CD4-positive, alpha-beta T cell (primary cell): ENCODE results near the gene FXYD4. TPM values are rescaled to one million over a fixed set of nuclear protein-coding genes. Genes with fewer than 3 reads are reported as not detected.

Experiments
- ATAC-seq: fragments of 200-7000 bp; cut with Tn5 transposase; one replicate; pipeline ENCODE4 v1.10.0; 2022; ENCODE audit warnings: mild to moderate bottlenecking; ENCODE audit not compliant: poor library complexity
- CTCF ChIA-PET: fragments of 350-600 bp; sonication (Branson Sonifier 250); formaldehyde crosslinking; loops from one replicate; lab custom pipeline; 2021; ENCODE audit warnings: antibody characterized with exemption, inconsistent platforms; lab: Charles Lee
- POLR2A ChIA-PET: fragments of 350-600 bp; sonication (Branson Sonifier 250); formaldehyde crosslinking; loops from one replicate; lab custom pipeline; 2021; ENCODE audit warnings: antibody characterized with exemption, inconsistent platforms; lab: Charles Lee
- DNase-seq, 14 experiments: peaks; one replicate each; pipeline ENCODE4 v3.0.0-alpha.2; 2013 to 2020; ENCODE audit warnings: mixed read lengths in 2 of 14
- H3K27ac ChIP-seq, 2 donors: one replicate each; pipeline versions ENCODE4 v1.5.1 to v1.7.0; 2013; ENCODE audit warnings: low read length in 2 of 2, low read depth in 1 of 2, mild to moderate bottlenecking in 1 of 2
- H3K27me3 ChIP-seq, 2 experiments: 1 replicate in 1 of 2; 2 replicates in 1 of 2; pipeline versions ENCODE4 v1.6.1 to v1.7.0; 2013; ENCODE audit warnings: low read length in 2 of 2, control low read depth in 1 of 2, mild to moderate bottlenecking in 1 of 2, moderate library complexity in 1 of 2; ENCODE audit not compliant: insufficient read depth in 2 of 2, control insufficient read depth in 1 of 2
- H3K36me3 ChIP-seq: one replicate; pipeline ENCODE4 v1.6.1; 2013; ENCODE audit warnings: low read length, control low read depth; ENCODE audit not compliant: insufficient read depth
- H3K4me1 ChIP-seq: one replicate; pipeline ENCODE4 v1.6.1; 2013; ENCODE audit warnings: low read length, control low read depth; ENCODE audit not compliant: insufficient read depth
- H3K4me3 ChIP-seq: one replicate; pipeline ENCODE4 v1.5.1; 2013; ENCODE audit warnings: mild to moderate bottlenecking, low read length, moderate library complexity
- H3K9me3 ChIP-seq, 2 experiments: 1 replicate in 1 of 2; 2 replicates in 1 of 2; pipeline versions ENCODE4 v1.6.1 to v1.7.0; 2013; ENCODE audit warnings: low read length in 2 of 2, mild to moderate bottlenecking in 2 of 2, control low read depth in 1 of 2, moderate library complexity in 1 of 2; ENCODE audit not compliant: control insufficient read depth in 1 of 2, insufficient read depth in 1 of 2
- H3K27ac Mint-ChIP-seq: one replicate; pipeline ENCODE4 v1.8.0; 2020; ENCODE audit warnings: mixed read lengths
- H3K27me3 Mint-ChIP-seq: one replicate; pipeline ENCODE4 v1.8.0; 2021; ENCODE audit warnings: mixed read lengths
- H3K36me3 Mint-ChIP-seq: one replicate; pipeline ENCODE4 v1.8.0; 2021; ENCODE audit warnings: low read depth, mixed read lengths
- H3K4me1 Mint-ChIP-seq: one replicate; pipeline ENCODE4 v1.8.0; 2021; ENCODE audit warnings: low read depth, mixed read lengths
- H3K4me3 Mint-ChIP-seq: one replicate; pipeline ENCODE4 v1.8.0; 2020; ENCODE audit warnings: mild to moderate bottlenecking, mixed read lengths
- H3K9me3 Mint-ChIP-seq: one replicate; pipeline ENCODE4 v1.8.0; 2020; ENCODE audit warnings: mixed read lengths
- CTCF ChIP-seq: fragments of 200-600 bp; IDR thresholded peaks from one replicate; pipeline ENCODE4 v1.8.0; 2022; ENCODE audit warnings: antibody characterized with exemption, mild to moderate bottlenecking
- intact Hi-C, 2 experiments: fragments of 100-400 bp; cut with DNase I in 1 of 2; cut with micrococcal nuclease in 1 of 2; formaldehyde crosslinking; loops; one replicate each; pipeline versions ENCODE4 v1.15.1 to v1.9.0; 2023 to 2025; cut with DNase I, micrococcal nuclease
- total RNA-seq, 174 experiments: library from RNA in 2 of 174; stranded (reverse) in 2 of 174; gene quantifications; one replicate each; pipeline ENCODE4 v1.2.3 and lab custom pipeline; 2021 to 2026

Gene FXYD4
- total RNA-seq, 2 experiments from 2014 or later: not detected

GRCh38 chr10:43365001-43365400 is 6.4 kb upstream of the FXYD4 start:
- ATAC-seq: no peak
- TF ChIP-seq CTCF: no peak

GRCh38 chr10:43369921-43370320 is 1.5 kb upstream of the FXYD4 start:
- H3K4me1 Mint-ChIP-seq: no peaks in the 10 kb centered on the region
- intact Hi-C loops: loop anchor here in 1 of 2 experiments (10.0 kb wide), 1 partner anchor 585 kb away; the partner anchor contains the start of gene BMS1
- H3K27ac ChIP-seq: no peak overlapping the region
- no peak overlapping the region for H3K4me3 ChIP-seq
- H3K9me3 Mint-ChIP-seq: no peaks in the 10 kb centered on the region
- no peaks in the 10 kb centered on the region for H3K36me3 Mint-ChIP-seq
- no peaks in the 10 kb centered on the region for H3K9me3 ChIP-seq
- no peaks in the 10 kb centered on the region for H3K27me3 Mint-ChIP-seq
- no peak for ATAC-seq
- TF ChIP-seq CTCF: no peak
- H3K27ac Mint-ChIP-seq: no peak overlapping the region
- H3K4me1 ChIP-seq: peaks cover 8% of the 10 kb centered on the region
- ChIA-PET POLR2A (no interaction called here), CTCF (no interaction called here)
- no peaks in the 10 kb centered on the region for H3K36me3 ChIP-seq
- no peak for DNase-seq
- H3K27me3 ChIP-seq: no peaks in the 10 kb centered on the region
- H3K4me3 Mint-ChIP-seq: no peak overlapping the region

More at GRCh38 chr10:43365001-43365400, 6.4 kb upstream of the FXYD4 start:
- no peaks in the 10 kb centered on the region for H3K27me3 Mint-ChIP-seq
- H3K9me3 Mint-ChIP-seq: no peaks in the 10 kb centered on the region
- CTCF ChIA-PET: no interaction called here
- Histone ChIP-seq H3K4me3 (no peak overlapping the region), H3K9me3 (peaks cover 0 to 6% of the 10 kb centered on the region in 2 experiments), H3K27ac (no peak overlapping the region), H3K27me3 (no peaks in the 10 kb centered on the region), H3K4me1 (peaks cover 22% of the 10 kb centered on the region), H3K36me3 (no peaks in the 10 kb centered on the region)
- POLR2A ChIA-PET: no interaction called here
- peaks cover 28% of the 10 kb centered on the region for H3K4me1 Mint-ChIP-seq
- intact Hi-C loops: loop anchor here in 1 of 2 experiments (2.0 to 10.0 kb wide), 2 partner anchors 30 to 580 kb away; partner anchors contain the start of gene BMS1
- H3K27ac Mint-ChIP-seq: no peak overlapping the region
- no peak overlapping the region for H3K4me3 Mint-ChIP-seq
- DNase-seq: no peak
- H3K36me3 Mint-ChIP-seq: peaks cover 9% of the 10 kb centered on the region

GRCh38 chr10:43370671-43371215 is 693 bp upstream of the FXYD4 start:
- ChIA-PET CTCF (no interaction called here), POLR2A (no interaction called here)
- Histone ChIP-seq H3K4me1 (peaks cover 8% of the 10 kb centered on the region), H3K27me3 (no peaks in the 10 kb centered on the region), H3K4me3 (no peak overlapping the region), H3K36me3 (no peaks in the 10 kb centered on the region), H3K9me3 (no peaks in the 10 kb centered on the region), H3K27ac (no peak overlapping the region)
- no peak for ATAC-seq
- no peaks in the 10 kb centered on the region for H3K36me3 Mint-ChIP-seq
- intact Hi-C loops: no loop called here
- no peak overlapping the region for H3K27ac Mint-ChIP-seq
- no peaks in the 10 kb centered on the region for H3K27me3 Mint-ChIP-seq
- DNase-seq: no peak
- H3K4me3 Mint-ChIP-seq: no peak overlapping the region
- H3K9me3 Mint-ChIP-seq: no peaks in the 10 kb centered on the region
- no peak for TF ChIP-seq CTCF
- no peaks in the 10 kb centered on the region for H3K4me1 Mint-ChIP-seq
